ENCODE results near the gene ANGPTL8.
A peak's percentile ranks its signal among the peaks of the same experiment; 100 is the strongest.

ANGPTL8 gene

DNA sequence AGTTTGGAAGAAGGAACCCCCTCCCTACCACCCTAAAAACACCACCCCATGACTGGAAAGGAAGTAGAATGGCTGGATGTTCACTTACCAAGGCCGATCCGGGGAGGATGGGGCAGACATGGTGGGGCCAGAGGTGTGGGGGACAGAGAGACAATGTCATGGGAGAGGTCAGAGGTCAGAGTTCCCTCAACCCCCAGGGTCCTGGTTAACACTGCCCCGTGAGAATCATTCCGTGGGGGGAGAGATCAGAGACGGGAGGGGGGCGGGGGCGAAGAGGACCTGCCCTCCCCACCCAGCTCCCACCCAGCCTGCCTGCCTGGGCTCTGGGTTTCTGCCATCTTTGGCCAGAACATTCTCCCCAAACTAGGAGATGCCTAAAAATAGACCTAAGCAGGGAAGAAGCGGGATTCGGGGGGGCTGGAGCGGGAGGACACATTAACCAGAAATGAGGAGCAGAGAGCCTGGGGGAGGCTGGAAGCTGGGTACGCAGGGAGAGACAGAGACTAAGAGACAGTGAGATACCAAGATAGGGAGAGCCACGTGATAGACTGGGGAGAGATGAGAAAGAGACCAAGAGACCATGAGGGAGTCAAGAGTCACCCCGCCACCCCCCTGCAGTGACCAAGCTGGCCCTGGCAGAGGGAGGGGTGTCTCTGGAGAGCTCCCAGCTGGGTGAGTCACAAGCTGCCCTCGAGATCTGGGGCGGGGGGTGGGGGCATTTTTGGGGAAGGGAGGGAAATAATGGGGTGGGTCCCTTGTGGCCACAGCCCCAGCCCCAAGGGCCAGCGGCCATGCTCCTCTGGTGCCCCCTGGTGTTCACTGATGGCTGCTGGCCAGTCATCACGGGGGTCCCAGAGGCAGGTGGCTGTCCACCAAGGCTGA is 36.0 kb upstream of the ANGPTL8 start:
- peak; percentile 47 for DNase-seq (ENCODE audit: low spot score)

DNA sequence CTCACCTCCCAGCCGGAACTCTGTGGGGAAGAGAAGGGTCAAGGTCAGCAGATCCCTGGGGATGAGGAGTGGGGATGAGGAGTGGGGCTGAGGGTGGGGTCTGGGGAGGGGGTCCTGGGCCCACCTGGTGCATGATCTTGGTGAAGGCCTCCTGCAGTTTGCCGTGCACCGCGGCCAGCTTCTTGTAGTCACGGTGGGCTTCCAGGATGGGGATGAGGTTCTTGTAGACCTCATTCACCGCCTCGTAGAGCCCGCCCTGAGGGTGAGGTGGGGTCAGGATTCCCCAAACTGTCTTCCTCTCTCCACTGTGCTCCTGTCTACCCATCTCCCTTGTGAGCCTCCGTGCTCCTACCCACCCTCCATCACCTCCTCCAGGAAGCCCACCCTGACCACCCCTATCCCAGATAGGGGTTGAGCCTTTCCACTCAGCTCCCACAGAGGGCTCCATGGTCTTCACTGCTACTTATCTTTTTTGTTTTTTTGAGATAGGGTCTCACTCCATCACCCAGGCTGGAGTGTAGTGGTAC is 35.3 kb upstream of the ANGPTL8 start:
- DNase-seq (ENCODE audit: low spot score): no peak

- DNase-seq (ENCODE audit: low spot score): no peak
These were observed 34.5 kb upstream of the ANGPTL8 start for GRCh38 chr19:11204943-11205349.

DNA sequence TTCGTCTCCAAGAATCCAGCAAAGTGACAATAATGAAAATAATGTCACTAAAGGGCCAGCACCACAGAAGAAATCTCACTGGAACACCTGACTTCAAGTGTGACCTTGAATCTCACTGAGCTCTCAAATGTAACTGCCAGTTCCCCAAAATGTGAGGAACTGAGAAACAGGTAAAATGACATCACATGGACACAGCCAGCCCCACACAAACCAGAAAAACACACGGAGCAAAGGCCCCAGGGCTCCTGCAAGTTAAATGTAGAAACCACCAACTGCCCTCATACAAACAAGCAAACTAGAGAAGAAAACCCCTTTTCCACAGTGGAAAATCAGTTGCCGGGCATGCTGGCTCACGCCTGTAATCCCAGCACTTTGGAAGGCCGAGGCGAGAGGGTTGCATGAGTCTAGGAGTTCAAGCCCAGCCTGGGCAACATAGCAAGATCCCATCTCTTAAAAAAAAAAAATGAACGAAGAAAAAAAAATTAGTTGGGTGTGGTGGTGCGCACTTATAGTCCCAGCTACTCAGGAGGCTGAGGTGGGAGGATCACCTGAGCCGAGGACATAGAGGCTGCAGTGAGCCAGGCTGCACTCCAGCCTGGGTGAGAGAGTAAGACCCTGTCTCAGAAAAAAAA is 33.4 kb upstream of the ANGPTL8 start:
- DNase-seq (ENCODE audit: low spot score): no peak

DNA sequence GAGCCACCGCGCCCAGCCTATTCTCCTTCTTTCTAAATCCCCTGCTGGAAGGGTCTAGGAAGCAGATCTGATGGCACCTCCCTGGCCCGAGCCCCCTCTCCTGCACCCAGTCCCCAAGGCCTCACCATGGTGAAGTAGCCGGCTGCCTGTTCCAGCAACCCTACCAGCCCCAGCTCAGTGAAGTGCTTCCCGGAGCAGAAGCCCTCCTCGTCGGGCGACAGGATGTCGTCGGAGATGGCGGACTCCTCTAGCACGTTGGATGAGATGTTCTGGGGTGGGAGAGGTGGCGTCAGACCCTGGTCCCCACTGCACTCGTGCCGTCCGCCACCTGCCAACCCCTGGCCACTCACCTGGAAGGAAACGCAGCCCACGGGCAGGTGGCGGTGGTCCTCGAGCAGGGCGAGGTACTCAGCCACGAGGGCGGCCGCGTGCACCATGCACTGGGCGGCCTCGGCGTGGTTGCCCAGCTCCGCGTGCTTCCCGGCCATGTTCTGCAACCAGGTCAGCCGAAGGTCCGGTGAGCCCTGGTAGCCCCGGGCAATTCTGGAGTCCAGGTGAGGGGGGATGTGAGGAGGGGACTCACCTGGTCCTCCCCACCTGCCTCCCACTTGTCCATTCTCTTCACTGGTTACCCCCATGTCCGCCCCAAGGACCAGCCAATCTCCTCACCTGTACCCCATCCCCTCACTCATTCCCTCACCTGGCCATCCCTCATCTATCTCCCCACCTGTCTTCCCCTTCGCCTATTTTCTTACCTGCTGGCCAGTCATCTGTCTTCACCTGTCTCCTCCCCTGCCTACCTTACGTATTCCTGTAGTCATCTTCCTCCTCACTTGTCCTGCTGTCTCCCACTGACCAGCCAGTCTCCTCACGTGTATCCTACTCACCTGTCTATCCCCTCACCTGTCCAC is 30.6 kb upstream of the ANGPTL8 start:
- no peak for DNase-seq (ENCODE audit: low spot score)

- no peak for DNase-seq (ENCODE audit: low spot score)
These were observed 29.4 kb upstream of the ANGPTL8 start for GRCh38 chr19:11209839-11210655.

GRCh38 chr19:11210656-11210928 is 28.8 kb upstream of the ANGPTL8 start:
- DNase-seq (ENCODE audit: low spot score): no peak

DNA sequence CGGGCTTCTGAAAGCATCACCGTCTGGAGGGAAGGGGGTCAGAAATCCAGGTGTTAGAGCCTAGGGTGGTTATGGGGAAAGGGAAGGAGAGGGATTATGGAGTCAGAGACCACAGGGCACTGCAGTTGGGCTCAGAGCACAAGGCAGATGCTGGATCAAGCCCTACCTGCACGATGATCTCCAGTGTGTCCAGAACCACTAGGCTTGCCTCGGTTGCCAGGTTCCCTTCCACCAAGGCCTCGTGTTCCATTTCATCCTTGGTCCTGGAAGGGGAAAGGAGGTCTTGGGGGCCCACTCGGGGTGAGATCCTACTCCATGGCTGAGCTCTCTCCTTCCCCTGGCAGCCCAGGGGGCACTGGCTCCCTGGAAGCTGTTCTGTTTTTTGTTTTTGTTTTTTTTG is 25.0 kb upstream of the ANGPTL8 start:
- no peak for DNase-seq (ENCODE audit: low spot score)

DNA sequence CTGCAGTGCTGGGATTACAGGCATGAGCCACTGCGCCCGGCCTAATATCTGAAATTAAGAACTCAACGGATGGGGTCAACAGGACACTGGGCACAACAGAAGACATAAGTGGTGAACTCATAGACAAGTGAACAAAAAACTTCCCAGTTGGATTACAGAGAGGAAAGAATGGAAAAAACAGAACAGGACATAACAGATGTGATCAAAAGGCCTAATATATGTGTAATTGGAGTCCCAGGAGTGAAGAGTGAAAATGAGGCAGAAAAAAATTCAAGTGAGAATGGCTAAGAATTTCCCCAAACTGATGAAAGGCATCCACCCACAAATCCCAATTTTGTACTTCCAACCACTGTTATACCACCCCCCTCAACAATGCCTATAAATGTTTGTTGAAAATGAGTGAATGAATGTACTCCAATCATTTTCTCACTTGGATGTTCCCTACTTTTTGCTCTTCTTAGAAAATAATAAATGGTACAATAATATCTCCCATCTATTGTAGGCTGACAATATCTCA is 18.3 kb upstream of the ANGPTL8 start:
- DNase-seq (ENCODE audit: low spot score): no peak

DNA sequence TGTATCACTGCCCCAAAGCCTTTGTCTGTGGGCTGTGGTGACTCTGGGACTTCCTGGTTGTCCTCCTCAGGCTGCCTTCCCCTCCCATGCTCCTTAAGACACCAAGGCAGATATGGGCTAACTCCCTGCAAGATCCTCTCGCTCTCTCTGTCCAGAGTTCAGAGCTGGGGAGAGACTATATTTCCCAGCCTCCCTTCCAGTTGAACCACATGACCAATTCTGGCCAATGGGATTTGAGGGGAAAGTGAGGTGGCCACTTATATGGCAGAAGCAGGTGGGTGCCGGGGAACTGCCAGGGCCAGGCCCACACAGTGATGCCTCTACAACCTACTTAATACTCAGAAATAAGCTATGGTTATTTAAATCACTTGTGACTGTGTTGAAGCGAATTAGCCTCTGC is 16.2 kb upstream of the ANGPTL8 start:
- DNase-seq (ENCODE audit: low spot score): no peak

DNA sequence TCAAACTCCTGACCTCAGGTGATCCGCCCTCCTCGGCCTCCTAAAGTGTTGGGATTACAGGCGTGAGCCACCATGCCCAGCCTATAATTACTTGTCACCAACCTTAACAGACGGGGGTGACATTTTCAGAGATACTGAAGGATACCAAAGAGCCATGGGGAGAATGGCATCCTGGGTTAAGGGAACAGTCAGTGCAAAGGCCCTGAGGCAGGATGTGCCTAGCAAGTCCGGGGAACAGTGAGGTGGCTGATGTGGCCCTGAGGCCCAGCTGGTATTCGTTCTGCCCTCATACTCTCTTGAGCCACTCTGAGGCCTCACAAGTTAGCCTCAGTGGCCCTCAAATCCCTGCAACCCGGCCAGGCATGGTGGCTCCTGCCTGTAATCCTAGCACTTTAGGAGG is 15.0 kb upstream of the ANGPTL8 start:
- DNase-seq (ENCODE audit: low spot score): no peak

- DNase-seq (ENCODE audit: low spot score): no peak
These were observed 14.2 kb upstream of the ANGPTL8 start for GRCh38 chr19:11225172-11225571.

DNA sequence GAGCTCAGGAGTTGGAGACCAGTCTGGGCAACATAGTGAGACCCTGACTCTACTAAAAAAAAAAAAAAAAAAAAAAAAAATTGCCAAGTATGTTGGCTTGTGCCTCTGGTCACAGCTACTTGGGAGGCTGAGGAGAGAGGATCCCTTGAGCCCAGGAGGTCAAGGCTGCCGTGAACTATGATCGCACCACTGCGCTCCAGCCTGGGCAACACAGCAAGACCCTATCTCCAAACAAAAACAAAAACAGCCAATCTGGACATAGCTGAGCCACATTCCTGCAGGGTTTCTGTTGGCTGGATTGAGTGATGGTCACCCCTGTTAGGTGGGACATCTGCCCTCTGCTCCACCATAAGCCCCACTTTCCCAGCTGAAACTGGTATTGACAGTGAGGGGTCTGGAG is 13.6 kb upstream of the ANGPTL8 start:
- DNase-seq (ENCODE audit: low spot score): no peak

- no peak for DNase-seq (ENCODE audit: low spot score)
These were observed 12.7 kb upstream of the ANGPTL8 start for GRCh38 chr19:11226716-11227166.

DNA sequence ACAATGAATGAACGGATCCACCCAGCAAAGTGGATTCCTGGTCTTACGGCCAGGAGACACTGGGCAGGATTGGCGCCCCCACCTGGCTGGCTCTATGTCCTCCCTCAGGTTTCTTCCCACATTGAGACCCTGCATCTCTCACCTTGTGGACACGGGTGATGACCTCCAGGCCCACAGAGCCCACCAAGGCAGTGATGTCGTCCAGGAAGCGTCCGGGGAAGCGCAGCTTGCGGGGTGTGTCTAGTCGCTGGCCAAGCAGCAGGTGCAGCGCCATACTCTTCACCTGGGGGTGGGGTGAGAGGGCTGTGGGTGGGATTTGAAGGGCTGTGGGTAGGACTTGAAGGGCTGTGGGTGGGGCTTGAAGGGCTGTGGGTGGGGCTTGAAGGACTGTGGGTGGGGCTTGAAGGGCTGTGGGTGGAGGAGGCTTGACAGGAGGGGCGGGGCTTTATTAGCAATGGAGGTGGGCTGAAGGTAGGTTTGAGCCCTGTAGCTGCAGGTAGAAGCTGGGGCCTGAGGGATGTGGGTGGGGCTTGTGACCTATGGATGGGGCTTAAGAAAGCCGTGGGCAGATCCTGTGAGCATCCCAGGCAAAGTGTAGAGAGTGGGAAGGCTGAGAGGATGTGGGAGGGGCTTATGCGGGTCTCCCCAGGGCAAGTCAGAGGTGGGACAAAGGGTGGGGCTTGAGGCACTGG is 12.1 kb upstream of the ANGPTL8 start:
- DNase-seq (ENCODE audit: low spot score): no peak

DNA sequence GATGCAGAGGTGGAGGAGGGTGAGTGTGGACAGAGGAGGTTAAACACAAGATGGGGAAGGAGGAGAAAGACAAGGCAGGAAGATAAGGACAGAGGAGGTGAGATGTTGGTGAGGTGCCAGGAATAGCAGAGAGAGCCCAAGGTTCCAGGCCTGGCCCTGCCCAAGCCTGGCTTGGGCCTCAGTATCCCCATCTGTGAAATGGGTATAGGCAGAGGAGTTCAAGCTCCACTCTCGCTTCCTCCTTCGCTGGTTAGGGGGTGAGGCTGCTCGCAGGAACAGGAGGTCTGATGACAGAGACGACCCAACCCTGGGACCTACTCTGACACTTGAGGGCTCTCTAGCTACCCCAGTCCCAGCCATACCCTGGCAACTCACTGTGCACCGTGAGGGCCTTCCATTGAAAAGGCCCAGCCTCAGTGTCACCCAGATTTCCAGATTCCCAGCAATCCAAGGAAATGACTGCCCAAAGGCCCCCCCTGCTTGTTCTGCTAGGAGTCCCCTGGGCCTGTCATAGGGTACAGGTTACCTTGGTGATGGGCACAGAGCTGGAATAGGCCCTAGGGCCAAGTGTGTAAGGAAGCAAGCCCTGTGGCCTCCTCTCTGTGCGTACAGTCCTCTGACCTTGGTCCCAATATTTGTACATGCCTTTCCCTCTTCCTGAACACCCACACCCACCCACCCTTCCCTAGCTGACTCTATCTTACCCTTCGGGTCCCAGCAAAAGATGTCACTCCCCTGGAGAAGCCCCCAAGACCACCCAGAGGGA is 8.6 kb upstream of the ANGPTL8 start:
- DNase-seq (ENCODE audit: low spot score): no peak

GRCh38 chr19:11232555-11232954 is 6.9 kb upstream of the ANGPTL8 start:
- no peak for DNase-seq (ENCODE audit: low spot score)

- DNase-seq (ENCODE audit: low spot score): no peak
These were observed 6.3 kb upstream of the ANGPTL8 start for GRCh38 chr19:11233073-11233472.

DNA sequence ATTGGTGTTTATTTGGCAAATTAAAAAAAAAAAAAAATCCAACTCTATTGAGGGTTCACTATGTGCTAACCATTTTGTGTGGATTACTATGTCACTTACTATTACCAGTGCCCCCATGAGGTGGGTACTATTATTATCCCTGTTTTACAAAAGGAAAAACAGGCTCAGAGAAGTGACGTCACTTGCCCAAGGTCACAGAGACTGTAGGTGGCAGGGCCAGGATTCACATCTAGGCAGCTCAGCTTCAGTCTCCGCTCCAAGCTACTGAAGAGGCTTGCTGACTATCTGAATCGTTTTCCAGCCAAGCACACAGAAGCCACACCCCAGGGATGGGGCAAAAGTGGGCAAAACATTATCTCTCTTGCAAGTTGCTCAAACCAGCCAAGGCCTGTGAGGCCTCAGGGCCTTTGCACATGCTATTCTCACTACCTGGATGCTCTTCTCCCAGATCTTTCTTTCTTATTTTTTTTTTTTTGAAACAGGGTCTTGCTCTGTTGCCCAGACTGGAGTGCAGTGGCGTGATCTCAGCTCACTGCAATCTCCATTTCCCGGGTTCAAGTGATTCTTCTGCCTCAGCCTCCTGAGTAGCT is 4.8 kb upstream of the ANGPTL8 start:
- no peak for DNase-seq (ENCODE audit: low spot score)

Data from RKO (cell line).